Activated CD4-positive, alpha-beta T cell treated with anti-CD3 and anti-CD28 coated beads for 4 hours (primary cell): Measurements from ENCODE around the gene RTF2.

Experiments
- DNase-seq, 2 donors: peaks; one replicate each; pipeline ENCODE4 v3.0.0-alpha.2; 2020

The RTF2 gene

GRCh38 chr20:56439771-56440291, 28.6 kb upstream of the RTF2 start:
- no peak for DNase-seq

- peak; percentile 26 to 31 for DNase-seq
Observed at GRCh38 chr20:56440346-56441007, 27.9 kb upstream of the RTF2 start.

- no peak for DNase-seq
Observed at GRCh38 chr20:56442389-56443365, 25.8 kb upstream of the RTF2 start.

GRCh38 chr20:56443654-56444540, 24.5 kb upstream of the RTF2 start:
- DNase-seq = no peak

DNA sequence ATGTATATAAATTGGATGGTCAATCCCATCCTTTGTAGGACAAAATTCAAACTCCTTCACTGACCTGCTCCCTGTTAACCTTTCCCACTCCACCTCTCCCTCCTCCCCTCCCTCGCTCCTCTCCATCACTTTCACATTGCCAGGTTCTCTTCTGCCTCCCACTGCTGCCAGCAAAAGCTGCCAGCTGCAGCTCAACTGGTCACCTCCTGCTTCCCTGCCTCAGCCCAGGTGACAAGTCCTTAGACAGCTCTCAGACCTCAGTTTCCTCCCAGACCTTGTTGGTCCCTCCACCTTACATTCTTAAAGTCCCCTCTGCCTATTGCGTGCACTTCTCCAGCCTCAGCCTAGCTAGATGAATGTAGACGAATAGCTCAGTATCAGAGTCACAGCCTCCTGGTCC, 23.3 kb upstream of the RTF2 start:
- DNase-seq = no peak

DNA sequence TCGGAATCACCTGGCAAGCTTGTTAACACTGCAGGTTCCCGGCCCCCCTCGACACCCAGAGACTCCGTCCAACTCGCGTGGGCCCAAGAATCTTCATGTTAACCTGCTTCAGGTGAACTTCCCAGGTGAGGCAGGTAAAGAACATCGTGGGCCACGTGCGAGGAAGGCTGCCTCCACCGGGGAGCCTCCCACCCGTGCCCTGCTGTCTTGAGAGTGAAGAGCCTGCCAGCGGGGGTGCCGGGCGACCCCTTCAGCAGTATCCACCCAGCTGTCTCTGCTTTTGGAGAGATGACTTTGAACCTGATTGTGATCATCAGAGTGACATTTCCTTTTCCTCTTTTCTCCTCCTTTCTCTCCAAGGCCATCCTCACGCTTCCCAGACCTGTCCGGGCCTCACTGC, 22.9 kb upstream of the RTF2 start:
- no peak for DNase-seq

- no peak for DNase-seq
Observed at GRCh38 chr20:56447227-56447626, 21.2 kb upstream of the RTF2 start.

DNA sequence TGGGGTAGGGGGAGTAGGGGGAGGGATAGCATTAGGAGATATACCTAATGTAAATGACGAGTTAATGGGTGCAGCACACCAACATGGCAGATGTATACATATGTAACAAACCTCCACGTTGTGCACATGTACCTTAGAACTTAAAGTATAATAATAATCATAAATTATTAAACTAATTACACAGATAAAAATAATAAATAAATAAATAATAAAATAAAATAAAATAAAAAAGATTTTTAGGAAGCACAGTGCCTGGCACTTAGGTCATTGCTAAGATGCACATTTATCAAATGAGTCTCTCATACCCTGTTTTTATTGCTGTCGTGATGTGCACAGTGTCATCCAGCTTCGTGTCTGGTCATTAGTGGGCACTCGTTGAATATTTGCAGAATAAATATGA, 19.0 kb upstream of the RTF2 start:
- DNase-seq = no peak

DNA sequence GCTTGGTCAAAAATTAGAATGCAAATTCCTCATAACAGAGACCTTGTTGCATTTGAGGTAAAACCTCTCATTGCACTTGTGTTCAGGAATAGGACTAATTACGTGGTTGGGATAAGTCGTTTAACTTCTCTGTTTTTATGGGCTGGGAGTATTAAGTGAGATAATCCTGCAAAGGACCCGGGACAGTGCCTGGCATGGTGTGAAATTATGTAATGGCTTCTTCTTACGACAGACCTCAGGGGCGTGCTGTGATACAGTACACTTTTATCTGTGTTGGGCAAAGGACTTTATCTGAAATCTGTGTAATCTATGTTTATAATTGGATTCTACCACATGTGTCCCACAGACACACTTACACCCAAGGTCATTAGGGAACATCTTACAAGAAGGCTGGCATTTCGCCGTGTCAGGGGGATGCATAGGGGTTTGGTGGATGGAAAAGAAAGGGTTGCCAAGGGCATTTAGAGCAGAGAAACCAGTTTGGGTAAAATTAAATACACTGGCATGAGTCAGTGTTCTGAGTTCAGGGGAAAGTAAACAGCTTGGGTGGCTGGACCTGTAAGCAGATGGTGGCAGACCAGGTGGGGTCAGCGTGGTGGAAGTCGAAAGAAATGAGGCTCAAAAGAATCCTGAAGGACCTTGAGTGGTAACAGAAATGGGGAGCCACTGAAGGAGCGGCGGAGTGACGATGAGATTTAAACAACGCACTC, 17.2 kb upstream of the RTF2 start:
- no peak for DNase-seq

DNA sequence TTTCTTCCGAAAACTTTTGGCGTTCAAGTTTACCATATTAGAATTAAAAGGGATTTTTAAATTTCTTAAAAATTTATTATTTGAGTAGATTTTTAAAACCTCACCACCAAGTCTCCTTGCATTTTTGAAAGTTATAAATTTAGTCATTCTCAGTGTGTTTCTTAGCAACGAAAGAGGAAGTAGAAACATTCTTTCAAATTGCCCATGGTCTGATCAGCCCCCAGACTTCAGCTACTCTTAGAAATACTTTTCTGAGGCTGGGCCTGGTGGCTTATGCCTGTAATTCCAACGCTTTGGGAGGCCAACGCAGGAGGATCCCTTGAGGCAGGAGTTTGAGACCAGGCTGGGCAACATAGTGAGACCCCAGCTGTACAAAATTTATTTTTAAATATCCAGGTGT, 15.1 kb upstream of the RTF2 start:
- no peak for DNase-seq

DNA sequence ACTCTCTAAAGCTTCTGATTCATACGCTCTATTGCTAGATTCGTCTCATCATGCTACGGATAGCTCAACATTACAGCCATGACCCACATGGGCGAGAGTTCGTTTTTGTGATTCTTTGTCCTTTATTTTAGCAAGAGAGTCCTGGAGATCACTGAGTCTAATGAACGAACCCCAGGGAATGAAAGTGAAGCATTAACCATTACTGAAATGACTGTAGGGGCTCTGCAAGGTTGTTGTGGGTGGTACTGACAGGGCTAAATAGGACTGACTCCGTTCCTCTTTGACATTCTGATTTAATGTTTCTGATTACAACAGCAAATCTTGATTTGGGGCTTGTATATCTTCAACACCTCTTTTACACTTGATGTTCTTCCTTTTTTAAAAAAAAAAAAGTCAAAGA, 13.7 kb upstream of the RTF2 start:
- no peak for DNase-seq

- DNase-seq = no peak
Observed at GRCh38 chr20:56458206-56458821, 10.1 kb upstream of the RTF2 start.

DNA sequence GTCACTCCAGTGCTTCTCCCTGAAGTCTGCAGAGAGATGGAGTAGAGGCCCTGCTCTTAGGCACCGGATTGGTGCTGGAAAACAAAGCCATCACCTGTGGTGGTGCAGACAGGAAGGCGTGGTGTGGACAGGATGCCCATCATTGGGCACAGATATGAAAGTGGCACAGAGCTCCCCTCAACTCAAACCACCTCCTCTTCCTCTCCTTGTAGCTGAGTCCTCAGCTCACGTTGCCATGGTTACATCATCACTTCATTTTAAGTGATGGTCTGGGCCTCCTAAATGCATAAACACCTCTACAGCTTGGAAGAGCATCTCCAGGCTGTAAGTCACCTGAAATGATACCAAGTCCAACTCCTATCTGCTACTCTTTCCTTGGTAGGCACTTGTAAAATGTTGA, 8.0 kb upstream of the RTF2 start:
- DNase-seq = no peak

GRCh38 chr20:56461576-56461975, 6.9 kb upstream of the RTF2 start:
- DNase-seq = no peak

GRCh38 chr20:56463428-56463827, 5.0 kb upstream of the RTF2 start:
- DNase-seq = no peak

GRCh38 chr20:56465997-56466396, 2.4 kb upstream of the RTF2 start:
- no peak for DNase-seq

DNA sequence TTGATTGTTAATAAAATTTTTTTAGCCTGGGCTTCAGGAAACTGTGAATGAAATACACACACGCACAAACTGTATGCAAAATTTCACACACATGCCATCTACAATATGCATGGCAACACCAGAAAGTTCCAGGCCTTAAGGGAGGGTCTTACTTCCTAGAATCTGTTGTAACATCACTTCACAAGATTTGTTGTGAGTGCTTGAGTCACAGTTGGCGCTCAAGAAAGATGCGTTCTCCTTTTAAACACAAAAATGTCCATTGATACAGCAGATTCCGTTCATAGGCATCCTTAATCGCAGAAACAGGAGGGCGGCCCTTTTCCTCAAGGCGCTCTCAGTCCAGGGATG, 485 bp upstream of the RTF2 start:
- DNase-seq = no peak

- DNase-seq = no peak
Observed at GRCh38 chr20:56469077-56469449, 636 bp downstream of the RTF2 start.

GRCh38 chr20:56483970-56484369, 15.5 kb downstream of the RTF2 start:
- DNase-seq = no peak

DNA sequence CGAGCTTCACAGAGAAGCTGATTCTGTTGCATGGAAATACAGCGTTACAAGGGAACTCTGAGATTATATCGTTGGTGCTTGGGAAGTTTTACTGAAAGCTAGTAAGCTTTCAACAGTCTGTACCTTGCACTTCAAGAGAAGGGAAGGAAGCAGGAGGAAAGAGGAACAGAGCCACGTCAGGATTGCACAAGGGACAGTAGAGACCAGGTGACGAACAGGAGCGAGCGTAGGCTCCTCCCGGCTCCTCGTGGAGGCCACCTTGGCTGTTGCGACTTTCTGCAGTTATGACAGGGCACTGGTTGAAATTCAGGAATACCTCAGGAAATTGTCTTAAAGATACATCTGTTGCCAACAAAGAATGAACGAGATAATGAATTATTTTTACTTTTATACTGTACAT, 18.8 kb downstream of the RTF2 start:
- no peak for DNase-seq

GRCh38 chr20:56488566-56488965, 20.1 kb downstream of the RTF2 start:
- no peak for DNase-seq

DNA sequence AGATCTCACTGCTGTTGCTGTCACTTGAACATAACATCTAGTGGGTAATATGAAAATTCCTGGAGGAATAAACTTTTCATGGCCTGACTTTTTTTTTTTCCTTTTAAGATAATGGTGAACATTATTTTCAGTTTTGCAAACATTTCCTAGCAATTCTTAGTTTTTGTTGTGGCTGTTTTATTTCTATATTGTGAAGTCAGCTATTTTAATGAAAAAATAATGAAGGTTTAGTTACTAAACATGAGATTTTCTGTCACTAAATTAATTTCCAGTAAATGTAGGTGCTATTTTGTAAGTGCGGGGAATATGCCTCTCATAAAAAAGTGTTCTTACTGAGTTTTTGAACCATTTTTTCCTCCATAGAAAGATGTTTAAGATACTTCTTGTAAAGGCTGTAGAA, 32.7 kb downstream of the RTF2 start:
- no peak for DNase-seq
